MM.1S (cell line): ENCODE results near the gene SOX2.

ENCODE experiments used
- EZH2 ChIP-seq: fragments of 300-600 bp; sonication (generic); optimal IDR thresholded peaks from 2 replicates; pipeline ENCODE3; 2017; ENCODE audit warnings: low read depth, mild to moderate bottlenecking, antibody characterized with exemption, low read length, mixed read lengths
- EZH2phosphoT487 ChIP-seq: fragments of 300-600 bp; sonication (generic); IDR thresholded peaks from 2 replicates; pipeline ENCODE4 v1.6.1; 2018; ENCODE audit warnings: antibody characterized with exemption, low read length
- TF ChIP-seq, protein P1 (sequence below): fragments of 300-600 bp; sonication (generic); IDR thresholded peaks from 2 replicates; pipeline ENCODE4 v1.5.1; 2016; ENCODE audit warnings: antibody characterized with exemption, low read length, mixed read lengths

DNA sequence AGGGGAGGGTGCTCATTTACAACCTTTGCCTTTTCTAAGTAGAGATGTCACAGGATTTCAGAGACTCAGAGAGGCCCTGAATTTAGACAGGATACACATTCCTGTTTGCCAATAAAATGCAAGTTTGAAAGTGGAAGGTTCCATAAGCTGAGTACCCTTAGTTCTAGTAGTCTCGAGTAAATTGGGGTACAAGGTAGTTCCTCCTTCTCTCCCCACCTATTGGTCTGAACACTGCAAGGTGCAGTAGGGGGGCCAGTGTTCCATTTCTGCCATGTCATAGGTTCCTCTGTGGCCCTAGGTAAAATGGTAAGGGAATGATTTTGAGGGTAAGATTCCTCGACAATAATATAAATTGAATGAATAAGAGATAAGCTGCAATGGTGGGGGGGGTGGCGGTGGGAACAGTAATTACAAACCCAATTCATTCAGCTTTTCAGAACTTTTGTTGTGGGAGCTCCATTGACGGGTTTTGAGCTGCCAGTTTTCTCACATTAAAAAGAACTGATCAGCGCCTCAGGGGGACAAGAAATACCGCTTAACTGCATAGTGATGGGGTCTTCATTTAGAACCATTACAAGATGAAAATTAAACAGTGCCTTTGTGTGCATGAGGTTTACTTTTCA, 5.9 kb downstream of the SOX2 start:
- TF ChIP-seq, protein P1, sequence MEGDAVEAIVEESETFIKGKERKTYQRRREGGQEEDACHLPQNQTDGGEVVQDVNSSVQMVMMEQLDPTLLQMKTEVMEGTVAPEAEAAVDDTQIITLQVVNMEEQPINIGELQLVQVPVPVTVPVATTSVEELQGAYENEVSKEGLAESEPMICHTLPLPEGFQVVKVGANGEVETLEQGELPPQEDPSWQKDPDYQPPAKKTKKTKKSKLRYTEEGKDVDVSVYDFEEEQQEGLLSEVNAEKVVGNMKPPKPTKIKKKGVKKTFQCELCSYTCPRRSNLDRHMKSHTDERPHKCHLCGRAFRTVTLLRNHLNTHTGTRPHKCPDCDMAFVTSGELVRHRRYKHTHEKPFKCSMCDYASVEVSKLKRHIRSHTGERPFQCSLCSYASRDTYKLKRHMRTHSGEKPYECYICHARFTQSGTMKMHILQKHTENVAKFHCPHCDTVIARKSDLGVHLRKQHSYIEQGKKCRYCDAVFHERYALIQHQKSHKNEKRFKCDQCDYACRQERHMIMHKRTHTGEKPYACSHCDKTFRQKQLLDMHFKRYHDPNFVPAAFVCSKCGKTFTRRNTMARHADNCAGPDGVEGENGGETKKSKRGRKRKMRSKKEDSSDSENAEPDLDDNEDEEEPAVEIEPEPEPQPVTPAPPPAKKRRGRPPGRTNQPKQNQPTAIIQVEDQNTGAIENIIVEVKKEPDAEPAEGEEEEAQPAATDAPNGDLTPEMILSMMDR: no peak
- no peak for TF ChIP-seq EZH2
- TF ChIP-seq EZH2phosphoT487: no peak
